ENCODE data around the gene TMEM134.
"Not testable (repeated sequence)": the region's sequence is repeated elsewhere in the genome, so short reads cannot be mapped to it uniquely, and the experiment has no call there.

Gene TMEM134

GRCh38 chr11:67439321-67440228 is 29.5 kb downstream of the TMEM134 start:
- no peak for DNase-seq

GRCh38 chr11:67438158-67438902 is 30.7 kb downstream of the TMEM134 start:
- DNase-seq = no peak

- no peak for DNase-seq
Observed at GRCh38 chr11:67437809-67438157, 31.3 kb downstream of the TMEM134 start.

- DNase-seq = no peak
Observed at GRCh38 chr11:67437082-67437808, 31.8 kb downstream of the TMEM134 start, which contains the start of gene PTPRCAP. Gene PTPRCAP (minus strand): TSS chr11:67437682. CDS start chr11:67437619, 63 bp downstream.

GRCh38 chr11:67436459-67437081 is 32.5 kb downstream of the TMEM134 start:
- no peak for DNase-seq

- DNase-seq = no peak
Observed at GRCh38 chr11:67435727-67436458, 33.2 kb downstream of the TMEM134 start.

GRCh38 chr11:67435031-67435726 is 33.9 kb downstream of the TMEM134 start:
- no peak for DNase-seq

- DNase-seq = no peak
Observed at GRCh38 chr11:67434395-67434881, 34.6 kb downstream of the TMEM134 start.

GRCh38 chr11:67433536-67434394 is 35.3 kb downstream of the TMEM134 start:
- no peak for DNase-seq

- no peak for DNase-seq
Observed at GRCh38 chr11:67432655-67433349, 36.2 kb downstream of the TMEM134 start.

- DNase-seq = no peak
Observed at GRCh38 chr11:67431346-67432249, 37.5 kb downstream of the TMEM134 start.

GRCh38 chr11:67429722-67430121 is 39.3 kb downstream of the TMEM134 start:
- no peak for DNase-seq

- no peak for DNase-seq
Observed at GRCh38 chr11:67429038-67429668, 39.9 kb downstream of the TMEM134 start.

GRCh38 chr11:67428052-67429001 is 40.7 kb downstream of the TMEM134 start, which contains the start of gene RPS6KB2:
Gene RPS6KB2 (plus strand): TSS chr11:67428494. CDS start chr11:67428546, 52 bp downstream.
- peak; percentile 97 for DNase-seq

- not testable (repeated sequence) for DNase-seq
Observed at GRCh38 chr11:67427364-67427859, 41.6 kb downstream of the TMEM134 start.
